ENCODE measurements around the gene CCNB2.
"Not testable (repeated sequence)": the region's sequence is repeated elsewhere in the genome, so short reads cannot be mapped to it uniquely, and the experiment has no call there.

CCNB2 gene

GRCh38 chr15:59133929-59134427, 29.0 kb downstream of the CCNB2 start:
- DNase-seq (ENCODE audit: low read depth in 2 of 2) = no peak

GRCh38 chr15:59137566-59137965, 32.6 kb downstream of the CCNB2 start:
- no peak for DNase-seq (ENCODE audit: low read depth in 2 of 2)

GRCh38 chr15:59138243-59138642, 33.3 kb downstream of the CCNB2 start:
- peak; percentile 10 to 17 for DNase-seq (ENCODE audit: low read depth in 2 of 2)

- no peak for DNase-seq (ENCODE audit: low read depth in 2 of 2)
These were observed 35.7 kb downstream of the CCNB2 start for GRCh38 chr15:59140422-59141226.

GRCh38 chr15:59143281-59143680, 38.3 kb downstream of the CCNB2 start:
- no peak for DNase-seq (ENCODE audit: low read depth in 2 of 2)

- DNase-seq (ENCODE audit: low read depth in 2 of 2) = not testable (repeated sequence)
These were observed 39.6 kb downstream of the CCNB2 start for GRCh38 chr15:59144594-59144993.

GRCh38 chr15:59147666-59148065, 42.7 kb downstream of the CCNB2 start:
- no peak for DNase-seq (ENCODE audit: low read depth in 2 of 2)

GRCh38 chr15:59148153-59148833, 43.3 kb downstream of the CCNB2 start:
- DNase-seq (ENCODE audit: low read depth in 2 of 2) = no peak

- no peak for DNase-seq (ENCODE audit: low read depth in 2 of 2)
These were observed 45.2 kb downstream of the CCNB2 start for GRCh38 chr15:59150185-59150584.

- DNase-seq (ENCODE audit: low read depth in 2 of 2) = no peak
These were observed 47.9 kb downstream of the CCNB2 start for GRCh38 chr15:59152694-59153450.

- no peak for DNase-seq (ENCODE audit: low read depth in 2 of 2)
These were observed 48.5 kb downstream of the CCNB2 start for GRCh38 chr15:59153466-59153865.

- no peak for DNase-seq (ENCODE audit: low read depth in 2 of 2)
These were observed 49.3 kb downstream of the CCNB2 start for GRCh38 chr15:59154243-59154642.

- DNase-seq (ENCODE audit: low read depth in 2 of 2) = no peak
These were observed 50.5 kb downstream of the CCNB2 start for GRCh38 chr15:59155431-59155830.

- DNase-seq (ENCODE audit: low read depth in 2 of 2) = no peak
These were observed 52.5 kb downstream of the CCNB2 start for GRCh38 chr15:59157396-59157795.

- no peak for DNase-seq (ENCODE audit: low read depth in 2 of 2)
These were observed 53.1 kb downstream of the CCNB2 start for GRCh38 chr15:59157840-59158700.

GRCh38 chr15:59158701-59159034, 53.7 kb downstream of the CCNB2 start:
- DNase-seq (ENCODE audit: low read depth in 2 of 2) = no peak

- no peak for DNase-seq (ENCODE audit: low read depth in 2 of 2)
These were observed 54.3 kb downstream of the CCNB2 start for GRCh38 chr15:59159210-59159609.

GRCh38 chr15:59160880-59161593, 56.1 kb downstream of the CCNB2 start:
- no peak for DNase-seq (ENCODE audit: low read depth in 2 of 2)

- not testable (repeated sequence) for DNase-seq (ENCODE audit: low read depth in 2 of 2)
These were observed 57.1 kb downstream of the CCNB2 start for GRCh38 chr15:59162080-59162479.

GRCh38 chr15:59165726-59166125, 60.8 kb downstream of the CCNB2 start:
- no peak for DNase-seq (ENCODE audit: low read depth in 2 of 2)

GRCh38 chr15:59166166-59166565, 61.2 kb downstream of the CCNB2 start:
- no peak for DNase-seq (ENCODE audit: low read depth in 2 of 2)

Measured in activated CD8-positive, alpha-beta memory T cell treated with anti-CD3 and anti-CD28 coated beads for 4 hours (primary cell).